K562 (cell line): ENCODE data around the gene TLL1. TPM values are rescaled to one million over a fixed set of nuclear protein-coding genes. Genes with fewer than 3 reads are reported as not detected.

Experiments
- ATAC-seq: fragments of 200-7000 bp; cut with Tn5 transposase; 3 replicates; pipeline ENCODE4 v1.9.1; 2020; ENCODE audit warnings: moderate library complexity
- BruUV-seq: library from RNA; stranded (reverse); fragments of 400-500 nt; replicated peaks from 2 replicates; lab custom pipeline; 2021; lab: Mats Ljungman, UMichigan
- CTCF ChIA-PET: fragments of 300-600 bp; formaldehyde crosslinking; extraction: SDS; loops from one replicate; lab custom pipeline; 2021; ENCODE audit warnings: low intra/inter-chr PET ratio; lab: Yijun Ruan, JAX
- POLR2A ChIA-PET: fragments of 300-600, 350-650 bp; sonication (Branson Sonifier 250); formaldehyde crosslinking; extraction: SDS; loops from one replicate; lab custom pipeline; 2021; ENCODE audit warnings: antibody characterized with exemption, inconsistent platforms; lab: Yijun Ruan, JAX
- DNase-seq, 4 experiments: peaks; one replicate each; pipeline versions ENCODE4 v3.0.0 to v3.0.0-alpha.2; 2011 to 2018; ENCODE audit warnings: low spot score in 3 of 4, mixed read lengths in 3 of 4; ENCODE audit errors: extremely low read depth in 1 of 4
- FAIRE-seq: peaks from 2 replicates; lab custom pipeline; 2011; peaks lifted over from hg19 to GRCh38; lab: Jason Lieb, UNC
- H2AFZ ChIP-seq: 2 replicates; pipeline ENCODE4 v1.6.0; 2011; ENCODE audit warnings: low read depth, low read length, control low read depth, inconsistent platforms
- H3K27ac ChIP-seq: fragments of 200-600 bp; 3 replicates; pipeline ENCODE4 v1.8.0; 2011; ENCODE audit warnings: low read depth, mild to moderate bottlenecking, control low read depth, inconsistent platforms, low read length, moderate library complexity, mixed read lengths; ENCODE audit errors: extremely low read depth
- H3K27me3 ChIP-seq, 2 experiments: fragments of 300-600 bp in 1 of 2; 2 replicates in 1 of 2; 3 replicates in 1 of 2; pipeline versions ENCODE4 v1.6.0 to v1.8.0; 2011; ENCODE audit warnings: inconsistent platforms in 2 of 2, low read length in 2 of 2, mild to moderate bottlenecking in 1 of 2, mixed read lengths in 1 of 2, moderate library complexity in 1 of 2; ENCODE audit not compliant: control insufficient read depth in 2 of 2, insufficient read depth in 2 of 2
- H3K36me3 ChIP-seq: fragments of 300-600 bp; 3 replicates; pipeline ENCODE4 v1.8.0; 2011; ENCODE audit warnings: mild to moderate bottlenecking, low read length, inconsistent platforms; ENCODE audit not compliant: control insufficient read depth, insufficient read depth
- H3K4me1 ChIP-seq, 2 experiments: fragments of 200-600 bp in 1 of 2; replicated peaks in 1 of 2; 2 replicates in 1 of 2; 3 replicates in 1 of 2; pipeline versions ENCODE4 v1.5.1 to v1.8.0; 2011; ENCODE audit warnings: inconsistent platforms in 2 of 2, low read length in 2 of 2, mild to moderate bottlenecking in 1 of 2, mixed read lengths in 1 of 2, moderate library complexity in 1 of 2; ENCODE audit not compliant: control insufficient read depth in 2 of 2, insufficient read depth in 2 of 2
- H3K4me2 ChIP-seq: 2 replicates; pipeline ENCODE4 v1.6.1; 2011; ENCODE audit warnings: low read length, control low read depth, inconsistent platforms, mixed read lengths; ENCODE audit not compliant: insufficient read depth
- H3K4me3 ChIP-seq: fragments of 200-600 bp; sonication (generic), shearing (Covaris generic); 2 replicates; pipeline ENCODE4 v1.5.1; 2016; ENCODE audit warnings: control low read depth, inconsistent platforms
- H3K79me2 ChIP-seq: fragments of 200-600 bp; 3 replicates; pipeline ENCODE4 v1.8.0; 2011; ENCODE audit warnings: low read length, inconsistent platforms; ENCODE audit not compliant: control insufficient read depth, insufficient read depth
- H3K9ac ChIP-seq, 2 experiments: 2 replicates each; pipeline versions ENCODE4 v1.6.0 to v1.6.1; 2011; ENCODE audit warnings: low read depth in 2 of 2, low read length in 2 of 2, control low read depth in 1 of 2, inconsistent platforms in 1 of 2, mild to moderate bottlenecking in 1 of 2, mixed read lengths in 1 of 2; ENCODE audit not compliant: insufficient read depth in 1 of 2
- H3K9me1 ChIP-seq: one replicate; pipeline ENCODE4 v1.6.0; 2011; ENCODE audit warnings: inconsistent platforms, mild to moderate bottlenecking, low read length, moderate library complexity; ENCODE audit not compliant: control insufficient read depth, insufficient read depth
- H3K9me3 ChIP-seq: replicated peaks from 2 replicates; pipeline ENCODE4 v1.5.1; 2011; ENCODE audit warnings: low read depth, low read length, inconsistent platforms; ENCODE audit not compliant: control insufficient read depth, insufficient read depth
- H4K20me1 ChIP-seq: replicated peaks from 2 replicates; pipeline ENCODE4 v1.6.1; 2011; ENCODE audit warnings: low read length, inconsistent platforms, mixed read lengths; ENCODE audit not compliant: control insufficient read depth, insufficient read depth
- POLR2AphosphoS2 ChIP-seq: IDR thresholded peaks from 2 replicates; pipeline ENCODE4 v1.6.1; 2012; ENCODE audit warnings: low read length, improper control_type of control experiment
- YBX1 ChIP-seq: fragments of 450-650 bp; IDR thresholded peaks from 2 replicates; pipeline ENCODE4 v1.7.1; 2016; ENCODE audit warnings: mild to moderate bottlenecking
- ZC3H8 ChIP-seq: fragments of 450-650 bp; IDR thresholded peaks from 2 replicates; pipeline ENCODE4 v1.6.1; 2017
- ZFX ChIP-seq: sonication (generic); formaldehyde crosslinking; IDR thresholded peaks from 2 replicates; pipeline ENCODE4 v1.8.0; 2022; ENCODE audit warnings: mild to moderate bottlenecking, missing genetic modification reagents, moderate library complexity
- WGBS: fragments of 100-300 bp; shearing (Covaris generic); methylation state at CpG from one replicate; pipeline ENCODE4 v1.1.6; 2016; ENCODE audit warnings: low coverage, mixed read lengths; ENCODE audit not compliant: insufficient coverage; ENCODE audit errors: missing lambda C conversion rate; 5-methylcytosine and 5-hydroxymethylcytosine counted together
- in situ Hi-C: fragments of 300-500 bp; cut with MboI; formaldehyde crosslinking; loops from 4 replicates; pipeline ENCODE4 v1.15.0; 2018; ENCODE audit warnings: inconsistent platforms, mixed read lengths
- intact Hi-C: fragments of 100-400 bp; cut with micrococcal nuclease; formaldehyde crosslinking; loops from 2 replicates; pipeline ENCODE4 v1.14.2; 2022
- polyA plus RNA-seq, 8 experiments: library from polyadenylated mRNA; depleted of rRNA in 4 of 8; stranded (reverse) in 5 of 8; unstranded in 3 of 8; fragments of >200 nt; fragmentation: Nextera tagmentation in 2 of 8; fragmentation: Illumina TruSeq in 1 of 8; extraction: Ambion mirVana in 2 of 8; extraction: Trizol in 1 of 8; gene quantifications; 2 replicates each; pipeline versions ENCODE4 v1.2.1 to v1.2.3, GENCODE V29; 2011 to 2014; ENCODE audit warnings: inconsistent platforms in 1 of 8, missing spikeins in 1 of 8
- total RNA-seq, 7 experiments: library from RNA; depleted of rRNA in 6 of 7; stranded (reverse); fragments of >200 nt in 6 of 7; fragmentation: Illumina TruSeq in 2 of 7; extraction: Trizol in 2 of 7; gene quantifications; 2 replicates each; pipeline versions ENCODE4 v1.2.1 to v1.2.3, GENCODE V29; 2011 to 2021; ENCODE audit warnings: low replicate concordance in 1 of 7
- TF ChIP-seq, protein P1 (sequence below): fragments of 250-450 bp; sonication (Bioruptor Pico); IDR thresholded peaks from 2 replicates; pipeline ENCODE4 v1.6.1; 2021; ENCODE audit warnings: mild to moderate bottlenecking
- TF ChIP-seq, protein P2 (sequence below), 2 experiments: IDR thresholded peaks; 2 replicates each; pipeline ENCODE4 v1.6.1; 2011; ENCODE audit warnings: borderline replicate concordance in 1 of 2, control low read depth in 1 of 2, low read depth in 1 of 2, low read length in 1 of 2, mild to moderate bottlenecking in 1 of 2, mixed read lengths in 1 of 2, moderate library complexity in 1 of 2; ENCODE audit not compliant: insufficient read depth in 1 of 2, insufficient read length in 1 of 2, poor library complexity in 1 of 2, severe bottlenecking in 1 of 2; ENCODE audit errors: extremely low read depth in 1 of 2

Gene TLL1
- total and polyA plus RNA-seq, 9 of the 15 experiments (the other 6 are each of a cell fraction or from before 2014, with no cell fraction given) = not detected

DNA sequence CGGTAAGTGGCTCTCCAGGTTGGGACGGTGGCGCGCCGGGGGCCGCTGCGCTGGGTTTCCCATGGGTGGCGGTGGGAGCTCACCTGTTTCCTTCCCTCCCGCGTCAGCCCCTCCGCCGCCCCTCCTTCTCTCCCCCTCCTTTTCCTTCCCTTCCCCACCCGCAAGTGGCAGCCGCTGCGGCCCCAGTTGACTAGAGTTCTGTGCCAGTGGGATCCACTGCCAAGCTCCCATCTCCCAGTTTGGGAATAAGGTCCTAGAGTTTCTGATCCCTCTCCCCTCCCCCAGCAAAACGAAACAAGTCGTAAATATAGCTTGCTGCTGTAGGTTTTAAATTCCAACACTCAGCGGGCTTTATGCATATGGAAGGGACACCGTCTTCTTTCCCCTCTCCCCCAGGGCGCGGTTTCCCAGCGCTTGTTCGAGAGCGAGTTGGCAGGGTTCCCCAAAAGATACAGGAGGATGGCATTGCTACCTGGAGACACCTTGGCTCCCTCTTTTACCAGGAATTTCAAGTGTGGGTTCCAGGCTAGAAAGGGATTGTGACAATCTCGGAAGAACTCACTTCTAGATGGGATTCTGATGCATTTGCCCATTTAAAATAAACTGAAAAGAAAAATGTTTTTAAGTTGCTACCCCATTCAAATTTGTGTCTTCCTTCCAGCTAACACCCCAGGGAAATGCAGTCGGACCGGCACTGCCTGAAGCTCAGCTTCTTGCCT is 1.2 kb downstream of the TLL1 start:
- Histone ChIP-seq H3K9me3 (no peaks in the 10 kb centered on the region), H3K27ac (no peak overlapping the region), H3K36me3 (no peaks in the 10 kb centered on the region), H3K79me2 (no peaks in the 10 kb centered on the region), H3K27me3 (peaks cover 0 to 8% of the 10 kb centered on the region in 2 experiments; a peak in 1 of 5 replicates), H2AFZ (no peak overlapping the region), H3K4me1 (peaks cover 0 to 10% of the 10 kb centered on the region in 2 experiments; a peak in 1 of 5 replicates), H3K4me3 (no peak overlapping the region), H3K4me2 (no peak overlapping the region), H3K9ac (no peak overlapping the region), H4K20me1 (no peaks in the 10 kb centered on the region), H3K9me1 (no peaks in the 10 kb centered on the region)
- TF ChIP-seq ZC3H8 (no peak), POLR2AphosphoS2 (no peak), YBX1 (no peak)
- TF ChIP-seq, protein P1, sequence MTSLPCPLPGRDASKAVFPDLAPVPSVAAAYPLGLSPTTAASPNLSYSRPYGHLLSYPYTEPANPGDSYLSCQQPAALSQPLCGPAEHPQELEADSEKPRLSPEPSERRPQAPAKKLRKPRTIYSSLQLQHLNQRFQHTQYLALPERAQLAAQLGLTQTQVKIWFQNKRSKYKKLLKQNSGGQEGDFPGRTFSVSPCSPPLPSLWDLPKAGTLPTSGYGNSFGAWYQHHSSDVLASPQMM (CRISPR knock-in tag) = no peak
- POLR2A ChIA-PET = no interaction called here
- CTCF ChIA-PET = no interaction called here
- DNase-seq (no peak), ATAC-seq (no peak), FAIRE-seq (no peak)
- no TSS peak for BruUV-seq
- in situ Hi-C loops (no loop called here), intact Hi-C loops (no loop called here)
- WGBS = 0% methylated on average over 12 of the region's 27 CpGs

DNA sequence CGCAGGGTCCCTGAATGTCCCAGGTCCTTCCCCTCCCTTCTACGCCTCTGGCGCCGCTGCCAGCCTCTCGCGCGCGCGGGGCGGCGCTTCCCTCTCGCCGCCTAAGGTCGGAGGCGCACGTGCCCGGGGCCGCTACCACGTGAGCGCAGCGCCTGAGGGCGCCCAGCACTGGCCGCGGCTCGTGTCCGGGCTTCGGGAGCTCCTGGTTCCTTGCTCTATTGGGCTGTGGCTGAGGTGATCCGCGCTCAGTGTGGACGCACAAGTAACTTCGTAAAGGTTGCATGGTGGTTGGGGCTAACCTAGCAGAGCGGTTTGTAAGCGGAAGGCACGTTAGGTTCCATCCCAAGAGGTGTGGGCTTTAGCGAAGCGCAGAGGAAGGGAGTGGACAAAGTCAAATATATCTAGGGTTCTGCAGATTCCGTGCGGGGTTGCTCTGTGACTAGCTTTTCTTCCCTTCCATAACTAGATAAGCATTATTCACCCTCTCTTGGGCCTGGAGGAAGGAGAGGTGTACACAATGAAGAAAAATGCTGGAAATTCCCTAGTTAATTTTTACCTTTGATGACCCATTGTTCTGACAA is 1.8 kb downstream of the TLL1 start:
- ChIA-PET CTCF (no interaction called here), POLR2A (no interaction called here)
- 1% methylated on average over 34 of the region's 38 CpGs for WGBS
- H3K27ac ChIP-seq = no peak overlapping the region
- H3K4me2 ChIP-seq = no peak overlapping the region
- ATAC-seq = no peak
- H3K9me3 ChIP-seq = no peaks in the 10 kb centered on the region
- no peak for DNase-seq
- no peak overlapping the region for H2AFZ ChIP-seq
- H3K4me1 ChIP-seq = peaks cover 0 to 10% of the 10 kb centered on the region in 2 experiments; a peak in 1 of 5 replicates
- no TSS peak for BruUV-seq
- no peaks in the 10 kb centered on the region for H4K20me1 ChIP-seq
- in situ Hi-C loops = no loop called here
- no peak overlapping the region for H3K9ac ChIP-seq
- H3K36me3 ChIP-seq = no peaks in the 10 kb centered on the region
- H3K79me2 ChIP-seq = no peaks in the 10 kb centered on the region
- TF ChIP-seq, protein P2, sequence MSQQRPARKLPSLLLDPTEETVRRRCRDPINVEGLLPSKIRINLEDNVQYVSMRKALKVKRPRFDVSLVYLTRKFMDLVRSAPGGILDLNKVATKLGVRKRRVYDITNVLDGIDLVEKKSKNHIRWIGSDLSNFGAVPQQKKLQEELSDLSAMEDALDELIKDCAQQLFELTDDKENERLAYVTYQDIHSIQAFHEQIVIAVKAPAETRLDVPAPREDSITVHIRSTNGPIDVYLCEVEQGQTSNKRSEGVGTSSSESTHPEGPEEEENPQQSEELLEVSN (IDR thresholded peaks at IDR 0.05; ENCODE audit: borderline replicate concordance in 1 of 2, extremely low read depth in 1 of 2, insufficient read depth in 1 of 2, insufficient read length in 1 of 2, low read depth in 1 of 2, low read length in 1 of 2, poor library complexity in 1 of 2, severe bottlenecking in 1 of 2) = peak in 1 of 2 experiments; percentile 61
- no peak for TF ChIP-seq ZFX (CRISPR knock-in tag)
- no peak for FAIRE-seq
- no peak overlapping the region for H3K4me3 ChIP-seq
- intact Hi-C loops = no loop called here
- H3K9me1 ChIP-seq = no peaks in the 10 kb centered on the region
- peaks cover 0 to 8% of the 10 kb centered on the region in 2 experiments; a peak in 1 of 5 replicates for H3K27me3 ChIP-seq
